Measurements from ENCODE around the gene CLTA. TPM values are rescaled to one million over a fixed set of nuclear protein-coding genes. Genes with fewer than 3 reads are reported as not detected.

Gene CLTA
- polyA plus RNA-seq, 1 experiment, result 197 TPM

DNA sequence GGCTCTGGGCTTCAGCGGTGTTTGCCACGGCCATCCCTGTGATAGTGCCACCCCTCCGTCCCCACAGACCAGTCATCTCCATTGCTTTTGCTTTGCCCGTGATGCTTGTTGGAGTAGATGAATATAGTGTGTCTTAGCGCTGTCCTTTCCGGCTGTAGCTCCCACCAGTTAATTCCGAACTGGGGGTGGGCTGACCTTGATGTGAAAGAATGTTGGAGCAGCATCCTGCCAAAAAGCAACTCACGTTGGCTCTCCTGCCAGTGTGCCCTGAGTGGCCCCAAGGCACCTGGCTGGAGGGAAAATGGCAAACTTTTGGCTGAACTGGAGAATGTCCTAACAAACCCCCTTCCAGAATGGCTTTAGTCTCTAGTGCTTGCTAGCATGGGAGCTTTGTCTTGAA is 20.0 kb downstream of the CLTA start:
- TF ChIP-seq, protein P1, sequence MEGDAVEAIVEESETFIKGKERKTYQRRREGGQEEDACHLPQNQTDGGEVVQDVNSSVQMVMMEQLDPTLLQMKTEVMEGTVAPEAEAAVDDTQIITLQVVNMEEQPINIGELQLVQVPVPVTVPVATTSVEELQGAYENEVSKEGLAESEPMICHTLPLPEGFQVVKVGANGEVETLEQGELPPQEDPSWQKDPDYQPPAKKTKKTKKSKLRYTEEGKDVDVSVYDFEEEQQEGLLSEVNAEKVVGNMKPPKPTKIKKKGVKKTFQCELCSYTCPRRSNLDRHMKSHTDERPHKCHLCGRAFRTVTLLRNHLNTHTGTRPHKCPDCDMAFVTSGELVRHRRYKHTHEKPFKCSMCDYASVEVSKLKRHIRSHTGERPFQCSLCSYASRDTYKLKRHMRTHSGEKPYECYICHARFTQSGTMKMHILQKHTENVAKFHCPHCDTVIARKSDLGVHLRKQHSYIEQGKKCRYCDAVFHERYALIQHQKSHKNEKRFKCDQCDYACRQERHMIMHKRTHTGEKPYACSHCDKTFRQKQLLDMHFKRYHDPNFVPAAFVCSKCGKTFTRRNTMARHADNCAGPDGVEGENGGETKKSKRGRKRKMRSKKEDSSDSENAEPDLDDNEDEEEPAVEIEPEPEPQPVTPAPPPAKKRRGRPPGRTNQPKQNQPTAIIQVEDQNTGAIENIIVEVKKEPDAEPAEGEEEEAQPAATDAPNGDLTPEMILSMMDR (IDR thresholded peaks at IDR 0.05; ENCODE audit: insufficient read depth, low read depth, low read length), result no peak
- ChIA-PET CTCF (interaction anchor here (0.7 to 1.9 kb wide), 2 partner anchors 18 to 20 kb away, joined by 3 to 4 read pairs; partner anchors contain the start of gene CLTA), POLR2A (no interaction called here)
- H3K4me3 ChIP-seq (ENCODE audit: low read depth, low read length), result no peak overlapping the region
- no peak for DNase-seq (ENCODE audit: low read depth)
- H3K27me3 ChIP-seq (ENCODE audit: control insufficient read depth, insufficient read depth, low read length), result no peaks in the 10 kb centered on the region
- H3K36me3 ChIP-seq (ENCODE audit: control insufficient read depth, insufficient read depth, low read length), result peaks cover 24% of the 10 kb centered on the region

DNA sequence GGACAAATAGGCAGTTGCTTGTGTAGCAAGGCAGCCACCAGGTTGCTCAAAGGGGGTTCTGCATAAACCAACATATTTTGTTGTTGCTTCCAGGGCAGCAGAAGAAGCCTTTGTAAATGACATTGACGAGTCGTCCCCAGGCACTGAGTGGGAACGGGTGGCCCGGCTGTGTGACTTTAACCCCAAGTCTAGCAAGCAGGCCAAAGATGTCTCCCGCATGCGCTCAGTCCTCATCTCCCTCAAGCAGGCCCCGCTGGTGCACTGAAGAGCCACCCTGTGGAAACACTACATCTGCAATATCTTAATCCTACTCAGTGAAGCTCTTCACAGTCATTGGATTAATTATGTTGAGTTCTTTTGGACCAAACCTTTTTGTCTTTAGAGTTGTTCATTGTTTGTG is 20.8 kb downstream of the CLTA start:
- TF ChIP-seq, protein P1 (IDR thresholded peaks at IDR 0.05; ENCODE audit: insufficient read depth, low read depth, low read length), result no peak
- H3K27me3 ChIP-seq (ENCODE audit: control insufficient read depth, insufficient read depth, low read length), result no peaks in the 10 kb centered on the region
- peaks cover 21% of the 10 kb centered on the region for H3K36me3 ChIP-seq (ENCODE audit: control insufficient read depth, insufficient read depth, low read length)
- ChIA-PET POLR2A (no interaction called here), CTCF (interaction anchor here (0.7 to 1.9 kb wide), 3 partner anchors 10 to 21 kb away, joined by 3 to 4 read pairs (median 3); partner anchors contain the start of gene CLTA)
- no peak overlapping the region for H3K4me3 ChIP-seq (ENCODE audit: low read depth, low read length)
- DNase-seq (ENCODE audit: low read depth), result no peak

DNA sequence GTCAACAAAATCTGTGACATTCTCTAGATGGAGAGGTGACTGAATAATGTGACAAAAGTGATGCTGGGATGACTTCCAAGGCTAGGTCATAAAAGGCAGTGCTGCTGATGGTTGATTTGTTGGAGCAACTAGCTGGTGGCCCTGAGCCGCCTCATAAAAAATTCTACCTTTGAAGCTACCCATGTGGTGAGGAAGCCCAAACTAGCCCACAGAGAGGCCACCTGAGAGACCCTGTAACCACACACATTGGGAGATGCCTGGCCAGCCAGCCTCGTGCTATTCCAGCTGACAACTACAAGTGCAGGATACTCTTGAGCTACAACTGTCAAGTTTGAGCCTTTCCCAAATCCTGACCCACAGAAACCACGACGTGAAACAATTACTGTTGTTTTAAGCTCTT is 22.7 kb downstream of the CLTA start:
- TF ChIP-seq, protein P1 (IDR thresholded peaks at IDR 0.05; ENCODE audit: insufficient read depth, low read depth, low read length), result no peak
- Histone ChIP-seq H3K4me3 (ENCODE audit: low read depth, low read length) (no peak overlapping the region), H3K36me3 (ENCODE audit: control insufficient read depth, insufficient read depth, low read length) (peaks cover 27% of the 10 kb centered on the region), H3K27me3 (ENCODE audit: control insufficient read depth, insufficient read depth, low read length) (no peaks in the 10 kb centered on the region)
- CTCF ChIA-PET, result interaction anchor here (1.0 to 1.3 kb wide), 4 partner anchors 9 to 137 kb away, joined by 3 to 4 read pairs (median 4); no protein-coding TSS in a partner anchor
- POLR2A ChIA-PET, result no interaction called here
- no peak for DNase-seq (ENCODE audit: low read depth)

DNA sequence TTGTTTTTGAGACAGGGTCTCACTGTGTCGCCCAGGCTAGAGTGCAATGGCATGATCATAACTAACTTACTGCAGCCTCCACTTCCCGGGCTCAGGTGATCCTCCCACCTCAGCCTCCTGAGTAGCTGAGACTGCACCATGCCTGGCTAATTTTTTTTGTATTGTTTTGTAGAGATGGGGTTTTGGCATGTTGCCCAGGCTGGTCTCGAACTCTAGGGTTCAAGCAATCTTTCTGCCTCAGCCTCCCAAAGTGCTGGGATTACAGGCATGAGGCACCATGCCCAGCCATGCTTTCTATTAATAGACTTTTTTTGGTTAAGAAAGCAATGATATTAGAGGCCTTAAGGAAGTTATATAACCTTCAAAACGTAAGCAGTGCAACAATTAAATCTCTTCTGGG is 23.3 kb downstream of the CLTA start:
- ChIA-PET POLR2A (no interaction called here), CTCF (interaction anchor here (1.3 kb wide), 2 partner anchors 8 to 48 kb away, joined by 3 to 4 read pairs; no protein-coding TSS in a partner anchor)
- Histone ChIP-seq H3K27me3 (ENCODE audit: control insufficient read depth, insufficient read depth, low read length) (no peaks in the 10 kb centered on the region), H3K36me3 (ENCODE audit: control insufficient read depth, insufficient read depth, low read length) (peaks cover 25% of the 10 kb centered on the region), H3K4me3 (ENCODE audit: low read depth, low read length) (no peak overlapping the region)
- no peak for DNase-seq (ENCODE audit: low read depth)
- TF ChIP-seq, protein P1 (IDR thresholded peaks at IDR 0.05; ENCODE audit: insufficient read depth, low read depth, low read length), result no peak

DNA sequence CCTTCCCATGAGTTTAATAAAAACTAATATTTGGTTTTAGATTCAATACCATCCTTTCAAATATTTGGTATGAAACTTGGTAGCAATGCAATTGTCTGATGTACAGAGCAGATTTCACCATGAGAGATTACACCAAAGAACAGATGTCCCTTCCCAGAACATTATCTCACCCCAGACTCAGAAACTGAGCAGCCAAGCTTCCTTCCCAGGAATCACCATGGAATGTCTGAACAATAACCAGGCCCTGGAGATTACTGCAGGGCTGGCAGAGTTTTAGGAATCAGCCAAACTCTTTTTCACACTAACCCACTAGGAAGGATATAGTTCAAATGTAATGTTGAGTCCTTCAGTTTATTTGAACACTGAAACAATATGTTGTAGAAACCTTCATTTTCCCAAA is 23.9 kb downstream of the CLTA start:
- POLR2A ChIA-PET, result no interaction called here
- peaks cover 23% of the 10 kb centered on the region for H3K36me3 ChIP-seq (ENCODE audit: control insufficient read depth, insufficient read depth, low read length)
- no peak for DNase-seq (ENCODE audit: low read depth)
- CTCF ChIA-PET, result no interaction called here
- TF ChIP-seq, protein P1 (IDR thresholded peaks at IDR 0.05; ENCODE audit: insufficient read depth, low read depth, low read length), result no peak
- no peaks in the 10 kb centered on the region for H3K27me3 ChIP-seq (ENCODE audit: control insufficient read depth, insufficient read depth, low read length)
- H3K4me3 ChIP-seq (ENCODE audit: low read depth, low read length), result no peak overlapping the region

Measured in BJ (cell line).